Sciatic nerve (tissue), 1 donor: Measurements from ENCODE around the gene TRIM28. TPM values are rescaled to one million over a fixed set of nuclear protein-coding genes. Genes with fewer than 3 reads are reported as not detected.

Experiments
- microRNA-seq: library from miRNA; unstranded; fragments of <30 nt; microRNA quantifications from one replicate; pipeline ENCODE4 v1.2.0, GENCODE V29; 2020
- total RNA-seq: library from RNA; stranded (reverse); fragmentation: NEBNext Ultra II Directional; extraction: Animal tissue kit (Norgen Biotek cat#: 25700); gene quantifications from one replicate; pipeline ENCODE4 v1.2.1, GENCODE V29; 2021
- donor health status: DM: no; HTN: no; CAD: no.

The TRIM28 gene
- total RNA-seq, 1 donor from 2014 or later = 168 TPM

Small RNAs within 50 kb of the gene (microRNA-seq; reads per million reads assigned to microRNA genes)
- not detected for gene MIR6807

Other genes with a start within 250 kb of the TRIM28 start
- 32.9 TPM for gene ERVK3-1, start 238.7 kb upstream of the TRIM28 start, total RNA-seq
- gene ZSCAN22, start 217.1 kb upstream of the TRIM28 start, total RNA-seq = 4.5 TPM
- gene A1BG, start 190.6 kb upstream of the TRIM28 start, total RNA-seq = 13.3 TPM
- gene ZNF497, start 181.3 kb upstream of the TRIM28 start, total RNA-seq = 2.0 TPM
- 2.0 TPM for gene ZNF837, start 163.0 kb upstream of the TRIM28 start, total RNA-seq
- 572 TPM for gene RPS5, start 156.8 kb upstream of the TRIM28 start, total RNA-seq
- not detected for gene RNF225, start 148.4 kb upstream of the TRIM28 start, total RNA-seq
- gene ZNF584, start 135.4 kb upstream of the TRIM28 start, total RNA-seq = 16.0 TPM
- 6.1 TPM for gene ZNF132, start 103.9 kb upstream of the TRIM28 start, total RNA-seq
- gene ZNF324B, start 92.4 kb upstream of the TRIM28 start, total RNA-seq = 7.5 TPM
- 15.2 TPM for gene ZNF324, start 77.0 kb upstream of the TRIM28 start, total RNA-seq
- 10.3 TPM for gene ZNF446, start 67.7 kb upstream of the TRIM28 start, total RNA-seq
- 10.1 TPM for gene SLC27A5, start 32.1 kb upstream of the TRIM28 start, total RNA-seq
- gene ZBTB45, start 24.3 kb upstream of the TRIM28 start, total RNA-seq = 14.9 TPM
- 94.6 TPM for gene CHMP2A, start 11.0 kb downstream of the TRIM28 start, total RNA-seq
- 57.4 TPM for gene UBE2M, start 14.5 kb downstream of the TRIM28 start, total RNA-seq
- gene MZF1, start 29.3 kb downstream of the TRIM28 start, total RNA-seq = 32.4 TPM